GM06990 (cell line): Measurements from ENCODE around the gene TERB1.
"Not testable (repeated sequence)": the region's sequence is repeated elsewhere in the genome, so short reads cannot be mapped to it uniquely, and the experiment has no call there.

Experiments used
- DNase-seq: peaks from one replicate; pipeline ENCODE4 v3.0.0-alpha.2; 2011; ENCODE audit not compliant: insufficient read length; ENCODE audit errors: extremely low read depth
- H3K27me3 ChIP-seq: replicated peaks from 2 replicates; pipeline ENCODE4 v1.6.0; 2011; ENCODE audit warnings: low read length; ENCODE audit not compliant: control insufficient read depth, insufficient read depth
- H3K36me3 ChIP-seq: 2 replicates; pipeline ENCODE4 v1.5.1; 2011; ENCODE audit warnings: low read length; ENCODE audit not compliant: control insufficient read depth, insufficient read depth
- H3K4me3 ChIP-seq: replicated peaks from 2 replicates; pipeline ENCODE4 v1.5.1; 2011; ENCODE audit warnings: low read depth, mild to moderate bottlenecking, control low read depth, low read length
- CTCF ChIP-seq: IDR thresholded peaks from 2 replicates; pipeline ENCODE4 v1.5.1; 2011; ENCODE audit warnings: low read length, control low read depth, mild to moderate bottlenecking, inconsistent platforms; ENCODE audit not compliant: insufficient read depth, poor library complexity, severe bottlenecking

The TERB1 gene

DNA sequence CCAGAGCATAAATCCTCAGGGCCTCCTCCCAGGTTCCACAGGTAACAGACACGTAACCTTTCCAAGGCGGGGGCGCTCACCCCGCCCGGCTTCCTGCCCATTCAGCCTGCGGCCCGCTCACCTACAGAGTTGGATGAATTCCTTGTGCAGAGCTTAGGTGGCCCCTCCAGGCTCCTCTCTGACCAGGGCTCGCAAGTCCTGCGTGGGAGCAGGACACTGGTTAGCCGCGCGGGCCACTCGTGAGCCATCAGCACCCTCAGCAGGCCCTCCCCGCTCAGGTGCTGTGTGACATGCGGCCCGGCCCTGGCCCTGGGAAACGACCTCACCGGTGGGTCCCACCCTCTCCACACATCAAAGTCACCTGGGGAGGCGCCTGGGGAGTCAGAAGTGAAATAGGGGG is 528 bp downstream of the TERB1 start:
- H3K4me3 ChIP-seq, result no peak overlapping the region
- H3K36me3 ChIP-seq, result peaks cover 11% of the 10 kb centered on the region
- TF ChIP-seq CTCF, result no peak
- H3K27me3 ChIP-seq, result no peaks in the 10 kb centered on the region
- peak; percentile 10 for DNase-seq

GRCh38 chr16:66798161-66798560 is 3.2 kb downstream of the TERB1 start:
- no peak for TF ChIP-seq CTCF
- H3K27me3 ChIP-seq, result no peaks in the 10 kb centered on the region
- no peak for DNase-seq
- peaks cover 3% of the 10 kb centered on the region for H3K36me3 ChIP-seq
- no peak overlapping the region for H3K4me3 ChIP-seq

GRCh38 chr16:66793984-66794383 is 7.4 kb downstream of the TERB1 start:
- H3K27me3 ChIP-seq, H3K36me3 ChIP-seq, H3K4me3 ChIP-seq, DNase-seq: not testable (repeated sequence)

- TF ChIP-seq CTCF, result no peak
- no peak for DNase-seq
- Histone ChIP-seq H3K36me3 (no peaks in the 10 kb centered on the region), H3K27me3 (no peaks in the 10 kb centered on the region), H3K4me3 (no peak overlapping the region)
Measured at GRCh38 chr16:66790130-66790733, 11.2 kb downstream of the TERB1 start.

GRCh38 chr16:66787427-66787826 is 14.0 kb downstream of the TERB1 start:
- Histone ChIP-seq H3K36me3 (no peaks in the 10 kb centered on the region), H3K4me3 (no peak overlapping the region), H3K27me3 (no peaks in the 10 kb centered on the region)
- no peak for TF ChIP-seq CTCF
- no peak for DNase-seq

DNA sequence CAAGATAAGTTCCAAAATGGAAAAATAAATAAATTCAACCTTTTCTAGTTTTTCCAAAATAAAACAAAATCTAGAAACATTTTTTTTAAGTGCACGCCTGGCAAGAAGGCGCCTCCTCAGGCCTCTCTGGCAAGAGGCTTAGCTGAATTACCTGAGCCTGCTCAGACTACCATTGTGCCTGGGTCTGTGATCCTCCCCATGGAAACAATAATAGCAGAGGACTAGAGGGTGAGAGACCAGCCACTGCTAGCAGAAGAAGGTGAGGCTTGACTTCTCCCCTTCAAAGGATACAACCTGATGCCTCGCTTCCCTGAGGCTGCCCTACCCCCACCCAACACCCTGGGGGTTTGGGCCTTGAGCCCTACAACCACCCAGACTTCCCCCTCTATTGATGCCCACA is 14.8 kb downstream of the TERB1 start:
- no peak for DNase-seq
- H3K36me3 ChIP-seq, result no peaks in the 10 kb centered on the region
- no peak for TF ChIP-seq CTCF
- H3K4me3 ChIP-seq, result no peak overlapping the region
- H3K27me3 ChIP-seq, result no peaks in the 10 kb centered on the region
